GM23338 (cell line): Measurements from ENCODE around the gene ATP6V0E2. TPM values are rescaled to one million over a fixed set of nuclear protein-coding genes. Genes with fewer than 3 reads are reported as not detected.

Source experiments
- ATAC-seq: fragments of 200-7000 bp; cut with Tn5 transposase; 3 replicates; pipeline ENCODE4 v1.9.1; 2020
- DNase-seq: peaks from one replicate; pipeline ENCODE4 v3.0.0-alpha.2; 2015; ENCODE audit warnings: low spot score
- H2AFZ ChIP-seq: fragments of 200-600 bp; sonication (generic); 2 replicates; pipeline ENCODE4 v1.8.0; 2016; ENCODE audit warnings: antibody characterized with exemption, mild to moderate bottlenecking, moderate library complexity
- H3F3A ChIP-seq: fragments of 200-600 bp; sonication (generic); replicated peaks from 2 replicates; pipeline ENCODE4 v1.8.0; 2017; ENCODE audit warnings: antibody characterized with exemption, mixed run types, low read depth
- H3K27ac ChIP-seq: fragments of 200-600 bp; sonication (generic); 2 replicates; pipeline ENCODE4 v1.6.1; 2016; ENCODE audit warnings: low read depth
- H3K27me3 ChIP-seq: fragments of 200-600 bp; sonication (generic); 2 replicates; pipeline ENCODE4 v1.8.0; 2016; ENCODE audit warnings: mild to moderate bottlenecking, mixed run types, moderate library complexity; ENCODE audit not compliant: insufficient read depth
- H3K36me3 ChIP-seq: fragments of 200-600 bp; sonication (generic); 2 replicates; pipeline ENCODE4 v1.8.0; 2016; ENCODE audit warnings: mild to moderate bottlenecking; ENCODE audit not compliant: insufficient read depth
- H3K4me1 ChIP-seq: fragments of 200-600 bp; sonication (generic); 2 replicates; pipeline ENCODE4 v1.8.0; 2016; ENCODE audit warnings: mild to moderate bottlenecking, moderate library complexity; ENCODE audit not compliant: insufficient read depth
- H3K4me2 ChIP-seq: fragments of 200-600 bp; sonication (generic); 2 replicates; pipeline ENCODE4 v1.7.1; 2017; ENCODE audit warnings: mixed run types
- H3K4me3 ChIP-seq: fragments of 200-600 bp; sonication (generic); 2 replicates; pipeline ENCODE4 v1.6.1; 2016; ENCODE audit warnings: mixed run types
- H3K79me2 ChIP-seq: fragments of 200-600 bp; sonication (generic); replicated peaks from 2 replicates; pipeline ENCODE4 v1.8.0; 2017; ENCODE audit warnings: mild to moderate bottlenecking; ENCODE audit not compliant: insufficient read depth
- H3K9me2 ChIP-seq: fragments of 200-600 bp; sonication (generic); 2 replicates; pipeline ENCODE4 v1.8.0; 2017; ENCODE audit not compliant: insufficient read depth
- H4K20me1 ChIP-seq: fragments of 200-600 bp; sonication (generic); replicated peaks from 2 replicates; pipeline ENCODE4 v1.8.0; 2017; ENCODE audit warnings: mild to moderate bottlenecking; ENCODE audit not compliant: insufficient read depth
- H3K27ac Mint-ChIP-seq: 2 replicates; pipeline ENCODE4 v1.8.0; 2020; ENCODE audit warnings: inconsistent platforms, mild to moderate bottlenecking, moderate library complexity, mixed read lengths
- H3K27me3 Mint-ChIP-seq: 3 replicates; pipeline ENCODE4 v1.8.0; 2022; ENCODE audit warnings: low read depth, mild to moderate bottlenecking, moderate library complexity, mixed read lengths, inconsistent platforms; ENCODE audit not compliant: insufficient read depth, poor library complexity
- H3K36me3 Mint-ChIP-seq: 3 replicates; pipeline ENCODE4 v1.8.0; 2021; ENCODE audit warnings: low read depth, mild to moderate bottlenecking, inconsistent platforms, moderate library complexity, mixed read lengths
- H3K4me1 Mint-ChIP-seq: 3 replicates; pipeline ENCODE4 v1.8.0; 2020; ENCODE audit warnings: mild to moderate bottlenecking, inconsistent platforms, mixed read lengths
- H3K4me3 Mint-ChIP-seq: 3 replicates; pipeline ENCODE4 v1.8.0; 2021; ENCODE audit warnings: moderate library complexity, mild to moderate bottlenecking, inconsistent platforms, mixed read lengths
- H3K9me3 Mint-ChIP-seq: 3 replicates; pipeline ENCODE4 v1.8.0; 2020; ENCODE audit warnings: moderate library complexity, mild to moderate bottlenecking, inconsistent platforms, mixed read lengths
- CREB1 ChIP-seq: fragments of 250-450 bp; sonication (Bioruptor Pico); IDR thresholded peaks from 2 replicates; pipeline ENCODE4 v1.5.0; 2020; ENCODE audit warnings: low read depth, mild to moderate bottlenecking, moderate library complexity
- NANOG ChIP-seq: IDR thresholded peaks from 2 replicates; pipeline ENCODE4 v1.6.1; 2016; ENCODE audit warnings: antibody characterized with exemption, borderline replicate concordance
- POLR2AphosphoS5 ChIP-seq: IDR thresholded peaks from 2 replicates; pipeline ENCODE4 v1.6.1; 2016; ENCODE audit warnings: antibody characterized with exemption, low read depth
- STAT1 ChIP-seq: IDR thresholded peaks from one replicate; pipeline ENCODE4 v1.6.1; 2016; ENCODE audit warnings: antibody characterized with exemption; ENCODE audit not compliant: unreplicated experiment
- ZNF114 ChIP-seq: fragments of 250-450 bp; sonication (Bioruptor Pico); IDR thresholded peaks from 2 replicates; pipeline ENCODE4 v1.5.0; 2020; ENCODE audit warnings: mild to moderate bottlenecking, moderate library complexity
- polyA plus RNA-seq: library from polyadenylated mRNA; unstranded; fragments of >200 nt; fragmentation: Nextera tagmentation; extraction: Ambion mirVana; gene quantifications from 2 replicates; pipeline ENCODE4 v1.2.1, GENCODE V29; 2016
- total RNA-seq: library from RNA; depleted of rRNA; stranded (reverse); fragments of >200 nt; shearing (Covaris generic); gene quantifications from 2 replicates; pipeline ENCODE4 v1.2.3, GENCODE V29; 2014
- TF ChIP-seq, protein P1 (sequence below): IDR thresholded peaks from 2 replicates; pipeline ENCODE4 v1.6.1; 2016; ENCODE audit warnings: antibody characterized with exemption
- TF ChIP-seq, protein P2 (sequence below), 2 experiments: fragments of 200-600 bp in 1 of 2; sonication (generic) in 1 of 2; conservative IDR thresholded peaks; 2 replicates each; pipeline versions ENCODE4 v1.5.1 to v1.6.1; 2016 to 2017; ENCODE audit warnings: antibody characterized with exemption in 2 of 2, low read depth in 2 of 2, mild to moderate bottlenecking in 2 of 2, moderate library complexity in 1 of 2
- TF ChIP-seq, protein P3 (sequence below): IDR thresholded peaks from one replicate; pipeline ENCODE4 v1.6.1; 2018; ENCODE audit warnings: antibody characterized with exemption; ENCODE audit not compliant: unreplicated experiment

Gene ATP6V0E2
- total and polyA plus RNA-seq, 2 experiments from 2014 or later, result 15.6 to 34.7 TPM

DNA sequence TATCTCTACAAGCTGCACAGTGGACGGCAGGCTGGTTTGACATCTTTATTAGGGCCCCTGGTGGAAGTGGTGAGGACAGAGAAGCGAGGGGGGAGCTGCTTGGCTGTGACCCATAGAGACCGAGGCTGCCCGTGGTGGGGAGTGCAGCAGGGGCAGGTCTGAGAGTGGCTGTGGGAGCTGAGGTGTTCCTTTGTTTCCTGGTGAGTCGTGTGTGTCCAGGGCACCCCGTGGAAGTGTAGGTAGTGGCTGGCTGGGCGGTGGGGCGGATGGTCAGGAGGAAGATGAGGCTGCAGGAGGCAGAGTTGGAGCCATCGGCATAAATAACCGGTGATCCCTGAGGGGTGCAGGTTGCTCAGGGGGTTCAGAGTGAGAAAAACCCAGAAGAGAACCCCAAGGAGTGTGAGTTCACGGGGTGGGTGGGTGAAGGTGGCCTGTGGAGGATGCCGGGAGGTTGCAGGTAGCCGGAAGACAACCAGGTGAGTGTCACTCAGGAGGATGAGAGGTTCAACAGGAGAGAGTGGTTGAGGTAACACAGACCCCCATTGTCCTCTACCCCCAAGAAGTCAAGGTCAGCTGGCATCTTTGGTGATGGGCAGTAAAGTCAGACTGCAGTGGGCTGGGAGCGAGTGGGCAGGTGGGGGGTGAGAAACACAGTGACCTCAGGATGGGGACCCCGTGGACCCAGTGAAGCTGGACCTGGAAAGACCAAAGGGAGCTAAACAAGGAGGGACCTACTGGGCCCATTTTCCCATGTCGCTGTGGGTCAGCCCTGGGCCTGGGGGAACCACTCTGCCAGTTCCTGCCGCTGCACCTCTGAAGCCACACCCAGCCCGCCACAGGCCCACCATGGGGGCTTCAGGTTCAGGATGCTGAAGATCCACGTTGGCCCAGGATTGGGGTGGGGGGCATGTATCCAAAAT, 7.8 kb downstream of the ATP6V0E2 start:
- no peaks in the 10 kb centered on the region for H3K36me3 ChIP-seq
- H3K9me2 ChIP-seq, result no peaks in the 10 kb centered on the region
- no peak overlapping the region for H3K4me2 ChIP-seq
- H3K4me1 ChIP-seq, result peaks cover 8% of the 10 kb centered on the region; the same call in 1 of the 2 replicates
- H3F3A ChIP-seq, result no peaks in the 10 kb centered on the region
- H3K4me1 Mint-ChIP-seq, result peaks cover 20% of the 10 kb centered on the region
- ATAC-seq (no peak), DNase-seq (no peak)
- H2AFZ ChIP-seq, result no peak overlapping the region
- no peaks in the 10 kb centered on the region for H3K9me3 Mint-ChIP-seq
- TF ChIP-seq, protein P1, sequence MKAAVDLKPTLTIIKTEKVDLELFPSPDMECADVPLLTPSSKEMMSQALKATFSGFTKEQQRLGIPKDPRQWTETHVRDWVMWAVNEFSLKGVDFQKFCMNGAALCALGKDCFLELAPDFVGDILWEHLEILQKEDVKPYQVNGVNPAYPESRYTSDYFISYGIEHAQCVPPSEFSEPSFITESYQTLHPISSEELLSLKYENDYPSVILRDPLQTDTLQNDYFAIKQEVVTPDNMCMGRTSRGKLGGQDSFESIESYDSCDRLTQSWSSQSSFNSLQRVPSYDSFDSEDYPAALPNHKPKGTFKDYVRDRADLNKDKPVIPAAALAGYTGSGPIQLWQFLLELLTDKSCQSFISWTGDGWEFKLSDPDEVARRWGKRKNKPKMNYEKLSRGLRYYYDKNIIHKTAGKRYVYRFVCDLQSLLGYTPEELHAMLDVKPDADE, result no peak
- TF ChIP-seq, protein P2, sequence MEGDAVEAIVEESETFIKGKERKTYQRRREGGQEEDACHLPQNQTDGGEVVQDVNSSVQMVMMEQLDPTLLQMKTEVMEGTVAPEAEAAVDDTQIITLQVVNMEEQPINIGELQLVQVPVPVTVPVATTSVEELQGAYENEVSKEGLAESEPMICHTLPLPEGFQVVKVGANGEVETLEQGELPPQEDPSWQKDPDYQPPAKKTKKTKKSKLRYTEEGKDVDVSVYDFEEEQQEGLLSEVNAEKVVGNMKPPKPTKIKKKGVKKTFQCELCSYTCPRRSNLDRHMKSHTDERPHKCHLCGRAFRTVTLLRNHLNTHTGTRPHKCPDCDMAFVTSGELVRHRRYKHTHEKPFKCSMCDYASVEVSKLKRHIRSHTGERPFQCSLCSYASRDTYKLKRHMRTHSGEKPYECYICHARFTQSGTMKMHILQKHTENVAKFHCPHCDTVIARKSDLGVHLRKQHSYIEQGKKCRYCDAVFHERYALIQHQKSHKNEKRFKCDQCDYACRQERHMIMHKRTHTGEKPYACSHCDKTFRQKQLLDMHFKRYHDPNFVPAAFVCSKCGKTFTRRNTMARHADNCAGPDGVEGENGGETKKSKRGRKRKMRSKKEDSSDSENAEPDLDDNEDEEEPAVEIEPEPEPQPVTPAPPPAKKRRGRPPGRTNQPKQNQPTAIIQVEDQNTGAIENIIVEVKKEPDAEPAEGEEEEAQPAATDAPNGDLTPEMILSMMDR (conservative IDR thresholded peaks at IDR 0.05; ENCODE audit: low read depth in 2 of 2), result no peak
- TF ChIP-seq ZNF114 (CRISPR knock-in tag) (no peak), CREB1 (no peak)
- no peaks in the 10 kb centered on the region for H3K27me3 ChIP-seq
- no peak overlapping the region for H3K4me3 Mint-ChIP-seq
- H3K27ac Mint-ChIP-seq, result no peak overlapping the region
- no peak overlapping the region for H3K4me3 ChIP-seq
- H3K36me3 Mint-ChIP-seq, result no peaks in the 10 kb centered on the region
- peaks cover 7% of the 10 kb centered on the region for H3K27me3 Mint-ChIP-seq
- H3K79me2 ChIP-seq, result no peaks in the 10 kb centered on the region
- no peaks in the 10 kb centered on the region for H4K20me1 ChIP-seq
- no peak overlapping the region for H3K27ac ChIP-seq

DNA sequence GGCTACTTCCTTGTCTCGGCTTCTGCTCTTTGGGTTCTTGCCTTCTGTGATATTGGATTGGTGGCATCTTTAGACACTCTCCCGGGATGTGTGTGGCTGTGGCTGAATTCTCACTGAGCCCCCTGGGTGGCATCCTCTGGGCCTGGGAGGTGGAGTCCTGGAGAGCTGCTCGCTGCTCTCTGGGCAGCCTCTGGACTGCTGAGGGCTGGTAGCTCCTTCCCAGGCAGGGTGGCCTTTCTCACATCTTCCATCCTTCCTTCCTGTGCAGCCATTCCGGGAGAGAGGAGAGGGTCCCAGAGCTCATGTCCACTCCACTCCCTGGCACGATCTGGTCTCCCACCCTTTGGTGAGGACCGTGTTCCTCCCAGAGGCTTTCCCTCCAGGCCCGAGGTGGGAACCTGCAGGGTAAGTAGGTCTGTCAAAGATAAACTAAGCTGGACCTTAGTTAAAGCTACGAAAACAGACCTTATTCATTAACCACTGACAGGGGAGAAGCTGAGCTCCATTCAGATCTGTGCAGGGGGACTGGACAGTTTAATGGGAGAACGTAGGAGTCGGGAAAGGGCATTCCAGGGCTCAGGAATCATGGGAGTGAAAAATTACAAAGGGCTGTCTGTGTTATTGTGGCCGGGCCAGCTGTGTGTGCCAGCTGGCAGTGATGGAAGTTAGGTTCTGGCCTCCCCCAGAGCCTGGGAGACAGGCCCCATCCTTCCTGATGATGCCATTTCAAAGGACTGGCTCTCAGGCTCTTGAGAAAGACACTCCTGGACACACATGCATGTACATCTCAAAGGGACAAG, 8.7 kb downstream of the ATP6V0E2 start:
- H3K27ac ChIP-seq, result no peak overlapping the region
- no peak overlapping the region for H3K4me3 Mint-ChIP-seq
- no peaks in the 10 kb centered on the region for H3K9me2 ChIP-seq
- H3K36me3 Mint-ChIP-seq, result no peaks in the 10 kb centered on the region
- H3K27me3 ChIP-seq, result no peaks in the 10 kb centered on the region
- DNase-seq, result no peak
- no peaks in the 10 kb centered on the region for H3K9me3 Mint-ChIP-seq
- H3K4me3 ChIP-seq, result no peak overlapping the region
- H4K20me1 ChIP-seq, result no peaks in the 10 kb centered on the region
- H2AFZ ChIP-seq, result no peak overlapping the region
- H3K27ac Mint-ChIP-seq, result no peak overlapping the region
- H3K36me3 ChIP-seq, result no peaks in the 10 kb centered on the region
- peaks cover 7% of the 10 kb centered on the region for H3K27me3 Mint-ChIP-seq
- H3K4me1 ChIP-seq, result peaks cover 8% of the 10 kb centered on the region; the same call in 1 of the 2 replicates
- H3K4me1 Mint-ChIP-seq, result peaks cover 20% of the 10 kb centered on the region
- H3K79me2 ChIP-seq, result no peaks in the 10 kb centered on the region
- H3F3A ChIP-seq, result no peaks in the 10 kb centered on the region
- H3K4me2 ChIP-seq, result no peak overlapping the region
- ATAC-seq, result no peak
- TF ChIP-seq POLR2AphosphoS5, result no peak
- TF ChIP-seq NANOG, result no peak
- no peak for TF ChIP-seq CREB1
- no peak for TF ChIP-seq ZNF114 (CRISPR knock-in tag)
- no peak for TF ChIP-seq STAT1
- TF ChIP-seq, protein P3, sequence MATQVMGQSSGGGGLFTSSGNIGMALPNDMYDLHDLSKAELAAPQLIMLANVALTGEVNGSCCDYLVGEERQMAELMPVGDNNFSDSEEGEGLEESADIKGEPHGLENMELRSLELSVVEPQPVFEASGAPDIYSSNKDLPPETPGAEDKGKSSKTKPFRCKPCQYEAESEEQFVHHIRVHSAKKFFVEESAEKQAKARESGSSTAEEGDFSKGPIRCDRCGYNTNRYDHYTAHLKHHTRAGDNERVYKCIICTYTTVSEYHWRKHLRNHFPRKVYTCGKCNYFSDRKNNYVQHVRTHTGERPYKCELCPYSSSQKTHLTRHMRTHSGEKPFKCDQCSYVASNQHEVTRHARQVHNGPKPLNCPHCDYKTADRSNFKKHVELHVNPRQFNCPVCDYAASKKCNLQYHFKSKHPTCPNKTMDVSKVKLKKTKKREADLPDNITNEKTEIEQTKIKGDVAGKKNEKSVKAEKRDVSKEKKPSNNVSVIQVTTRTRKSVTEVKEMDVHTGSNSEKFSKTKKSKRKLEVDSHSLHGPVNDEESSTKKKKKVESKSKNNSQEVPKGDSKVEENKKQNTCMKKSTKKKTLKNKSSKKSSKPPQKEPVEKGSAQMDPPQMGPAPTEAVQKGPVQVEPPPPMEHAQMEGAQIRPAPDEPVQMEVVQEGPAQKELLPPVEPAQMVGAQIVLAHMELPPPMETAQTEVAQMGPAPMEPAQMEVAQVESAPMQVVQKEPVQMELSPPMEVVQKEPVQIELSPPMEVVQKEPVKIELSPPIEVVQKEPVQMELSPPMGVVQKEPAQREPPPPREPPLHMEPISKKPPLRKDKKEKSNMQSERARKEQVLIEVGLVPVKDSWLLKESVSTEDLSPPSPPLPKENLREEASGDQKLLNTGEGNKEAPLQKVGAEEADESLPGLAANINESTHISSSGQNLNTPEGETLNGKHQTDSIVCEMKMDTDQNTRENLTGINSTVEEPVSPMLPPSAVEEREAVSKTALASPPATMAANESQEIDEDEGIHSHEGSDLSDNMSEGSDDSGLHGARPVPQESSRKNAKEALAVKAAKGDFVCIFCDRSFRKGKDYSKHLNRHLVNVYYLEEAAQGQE, result no peak
- TF ChIP-seq, protein P2 (conservative IDR thresholded peaks at IDR 0.05; ENCODE audit: low read depth in 2 of 2), result no peak
- TF ChIP-seq, protein P1, result no peak
